MM.1S (cell line): Measurements from ENCODE around the gene IMMP2L.
A peak's percentile ranks its signal among the peaks of the same experiment; 100 is the strongest.

Source experiments
- DNase-seq: peaks from one replicate; pipeline ENCODE4 v3.0.0-alpha.2; 2015
- H2AFZ ChIP-seq: fragments of 300-600 bp; sonication (generic); 2 replicates; pipeline ENCODE4 v1.6.0; 2016; ENCODE audit warnings: antibody characterized with exemption, low read length
- H3F3A ChIP-seq: fragments of 300-600 bp; sonication (generic); 2 replicates; pipeline ENCODE4 v1.6.1; 2016; ENCODE audit warnings: mild to moderate bottlenecking, antibody characterized with exemption, low read length, moderate library complexity, mixed read lengths; ENCODE audit not compliant: insufficient read depth
- H3K27ac ChIP-seq: fragments of 300-600 bp; sonication (generic); 2 replicates; pipeline ENCODE4 v1.5.1; 2016; ENCODE audit warnings: mild to moderate bottlenecking, low read length
- H3K27me3 ChIP-seq: fragments of 300-600 bp; sonication (generic); replicated peaks from 2 replicates; pipeline ENCODE4 v1.6.0; 2016; ENCODE audit warnings: low read length; ENCODE audit not compliant: insufficient read depth
- H3K36me3 ChIP-seq: fragments of 300-600 bp; sonication (generic); replicated peaks from 2 replicates; pipeline ENCODE4 v1.6.1; 2016; ENCODE audit warnings: mild to moderate bottlenecking, low read length, mixed read lengths; ENCODE audit not compliant: insufficient read depth
- H3K4me1 ChIP-seq: fragments of 300-600 bp; sonication (generic); 2 replicates; pipeline ENCODE4 v1.6.1; 2016; ENCODE audit warnings: low read length, mixed read lengths
- H3K4me2 ChIP-seq: fragments of 300-600 bp; sonication (generic); 2 replicates; pipeline ENCODE4 v1.6.0; 2016; ENCODE audit warnings: low read depth, low read length
- H3K4me3 ChIP-seq: fragments of 300-600 bp; sonication (generic); 2 replicates; pipeline ENCODE4 v1.5.1; 2016; ENCODE audit warnings: low read length, mixed read lengths
- H3K79me2 ChIP-seq: fragments of 300-600 bp; sonication (generic); 2 replicates; pipeline ENCODE4 v1.6.1; 2016; ENCODE audit warnings: mixed run types, low read length, mixed read lengths
- H3K9ac ChIP-seq: fragments of 300-600 bp; sonication (generic); 2 replicates; pipeline ENCODE4 v1.6.1; 2016; ENCODE audit warnings: low read length, mixed read lengths
- H3K9me2 ChIP-seq: fragments of 300-600 bp; sonication (generic); replicated peaks from 2 replicates; pipeline ENCODE4 v1.6.1; 2016; ENCODE audit warnings: mild to moderate bottlenecking, low read length, mixed read lengths; ENCODE audit not compliant: insufficient read depth
- H3K9me3 ChIP-seq: fragments of 300-600 bp; sonication (generic); replicated peaks from 2 replicates; pipeline ENCODE4 v1.6.1; 2016; ENCODE audit warnings: mild to moderate bottlenecking, low read length, mixed read lengths; ENCODE audit not compliant: insufficient read depth
- H4K20me1 ChIP-seq: fragments of 300-600 bp; sonication (generic); 2 replicates; pipeline ENCODE4 v1.6.1; 2016; ENCODE audit warnings: mild to moderate bottlenecking, low read length, moderate library complexity, mixed read lengths; ENCODE audit not compliant: insufficient read depth
- CTCF ChIP-seq: fragments of 300-600 bp; sonication (generic); IDR thresholded peaks from 2 replicates; pipeline ENCODE4 v1.5.1; 2016; ENCODE audit warnings: antibody characterized with exemption, low read length, mixed read lengths
- EZH2 ChIP-seq: fragments of 300-600 bp; sonication (generic); optimal IDR thresholded peaks from 2 replicates; pipeline ENCODE3; 2017; ENCODE audit warnings: low read depth, mild to moderate bottlenecking, antibody characterized with exemption, low read length, mixed read lengths
- EZH2phosphoT487 ChIP-seq: fragments of 300-600 bp; sonication (generic); IDR thresholded peaks from 2 replicates; pipeline ENCODE4 v1.6.1; 2018; ENCODE audit warnings: antibody characterized with exemption, low read length

Gene IMMP2L

GRCh38 chr7:110962826-110963225 lies 599.5 kb downstream of the IMMP2L start:
- Histone ChIP-seq H3K9ac (no peak overlapping the region; the same call in 1 of the 2 replicates), H3K9me2 (no peaks in the 10 kb centered on the region), H3F3A (0 out of 2 replicates have a peak, but pooled peaks cover 10% of the 10 kb centered on the region), H2AFZ (peak overlapping the region; percentile 3; the same call in 1 of the 2 replicates), H3K27me3 (no peaks in the 10 kb centered on the region), H3K9me3 (no peaks in the 10 kb centered on the region), H3K36me3 (no peaks in the 10 kb centered on the region), H4K20me1 (no peaks in the 10 kb centered on the region), H3K4me3 (peak overlapping the region; percentile 13; the same call in 1 of the 2 replicates), H3K4me1 (peaks cover 12% of the 10 kb centered on the region), H3K4me2 (peak overlapping the region; percentile 41), H3K27ac (peak overlapping the region; percentile 34; the same call in 1 of the 2 replicates), H3K79me2 (no peaks in the 10 kb centered on the region)
- DNase-seq, result peak; percentile 87
- no peak for TF ChIP-seq EZH2phosphoT487
- no peak for TF ChIP-seq EZH2

- 0 out of 2 replicates have a peak, but pooled peaks cover 10% of the 10 kb centered on the region for H3F3A ChIP-seq
- H3K36me3 ChIP-seq, result no peaks in the 10 kb centered on the region
- H3K27me3 ChIP-seq, result no peaks in the 10 kb centered on the region
- no peak for TF ChIP-seq EZH2phosphoT487
- TF ChIP-seq EZH2, result no peak
- no peak for TF ChIP-seq CTCF
- H3K4me3 ChIP-seq, result peak overlapping the region; percentile 13; the same call in 1 of the 2 replicates
- H4K20me1 ChIP-seq, result no peaks in the 10 kb centered on the region
- H3K27ac ChIP-seq, result peak overlapping the region; percentile 34; the same call in 1 of the 2 replicates
- no peaks in the 10 kb centered on the region for H3K9me2 ChIP-seq
- no peak overlapping the region; the same call in 1 of the 2 replicates for H3K9ac ChIP-seq
- no peaks in the 10 kb centered on the region for H3K9me3 ChIP-seq
- no peaks in the 10 kb centered on the region for H3K79me2 ChIP-seq
- no peak for DNase-seq
- H2AFZ ChIP-seq, result peak overlapping the region; percentile 3; the same call in 1 of the 2 replicates
- H3K4me1 ChIP-seq, result peaks cover 12% of the 10 kb centered on the region
- H3K4me2 ChIP-seq, result peak overlapping the region; percentile 41
Measured at GRCh38 chr7:110962374-110962773, 599.9 kb downstream of the IMMP2L start.

GRCh38 chr7:110960811-110961210 lies 601.5 kb downstream of the IMMP2L start:
- Histone ChIP-seq H3K4me2 (no peak overlapping the region), H3K4me3 (no peak overlapping the region), H3K4me1 (peaks cover 12% of the 10 kb centered on the region), H3K36me3 (no peaks in the 10 kb centered on the region), H3K9ac (no peak overlapping the region), H2AFZ (no peak overlapping the region), H3K9me3 (no peaks in the 10 kb centered on the region), H4K20me1 (no peaks in the 10 kb centered on the region), H3F3A (0 out of 2 replicates have a peak, but pooled peaks cover 10% of the 10 kb centered on the region), H3K79me2 (no peaks in the 10 kb centered on the region), H3K27ac (no peak overlapping the region), H3K9me2 (no peaks in the 10 kb centered on the region), H3K27me3 (no peaks in the 10 kb centered on the region)
- no peak for DNase-seq
- TF ChIP-seq EZH2 (no peak), EZH2phosphoT487 (no peak), CTCF (no peak)

GRCh38 chr7:110948280-110948679 lies 614.0 kb downstream of the IMMP2L start:
- Histone ChIP-seq H3K27ac (no peak overlapping the region), H3K9ac (no peak overlapping the region), H3K79me2 (no peaks in the 10 kb centered on the region), H3K4me2 (no peak overlapping the region), H3K4me1 (0 out of 2 replicates have a peak, but pooled peaks cover 5% of the 10 kb centered on the region), H3K36me3 (no peaks in the 10 kb centered on the region), H4K20me1 (no peaks in the 10 kb centered on the region), H3K27me3 (no peaks in the 10 kb centered on the region), H3K9me2 (no peaks in the 10 kb centered on the region), H2AFZ (no peak overlapping the region), H3K9me3 (no peaks in the 10 kb centered on the region), H3K4me3 (no peak overlapping the region), H3F3A (no peaks in the 10 kb centered on the region)
- TF ChIP-seq EZH2, result no peak
- TF ChIP-seq EZH2phosphoT487, result no peak
- TF ChIP-seq CTCF, result no peak
- no peak for DNase-seq
